RWPE2 (cell line): Measurements from ENCODE around the gene C16orf89.

ENCODE experiments used
- ATAC-seq: fragments of 200-7000 bp; cut with Tn5 transposase; 3 replicates; pipeline ENCODE4 v1.9.1; 2021; ENCODE audit warnings: low read depth
- DNase-seq: peaks from one replicate; pipeline ENCODE4 v3.0.0-alpha.2; 2020; ENCODE audit warnings: low spot score
- H3K27ac ChIP-seq: fragments of 450-650 bp; 2 replicates; pipeline ENCODE4 v1.5.1; 2017; ENCODE audit warnings: mild to moderate bottlenecking; ENCODE audit not compliant: poor library complexity, severe bottlenecking
- H3K27me3 ChIP-seq: fragments of 250-450 bp; sonication (Bioruptor Pico); 2 replicates; pipeline ENCODE4 v1.5.1; 2021; ENCODE audit warnings: mild to moderate bottlenecking, moderate library complexity; ENCODE audit not compliant: insufficient read depth, poor library complexity, severe bottlenecking
- H3K36me3 ChIP-seq: fragments of 250-450 bp; sonication (Bioruptor Pico); 2 replicates; pipeline ENCODE4 v1.5.1; 2020; ENCODE audit warnings: low read depth, mild to moderate bottlenecking, moderate library complexity
- H3K4me1 ChIP-seq: fragments of 250-450 bp; sonication (Bioruptor Pico); 2 replicates; pipeline ENCODE4 v1.5.1; 2021; ENCODE audit warnings: mild to moderate bottlenecking, moderate library complexity; ENCODE audit not compliant: insufficient read depth, poor library complexity, severe bottlenecking
- H3K4me3 ChIP-seq: fragments of 250-450 bp; sonication (Bioruptor Pico); 2 replicates; pipeline ENCODE4 v1.5.1; 2021; ENCODE audit warnings: mild to moderate bottlenecking, moderate library complexity; ENCODE audit not compliant: severe bottlenecking
- H3K9me3 ChIP-seq: fragments of 250-450 bp; sonication (Bioruptor Pico); 2 replicates; pipeline ENCODE4 v1.5.1; 2021; ENCODE audit warnings: mild to moderate bottlenecking, moderate library complexity; ENCODE audit not compliant: severe bottlenecking
- CTCF ChIP-seq: fragments of 450-650 bp; IDR thresholded peaks from one replicate; pipeline ENCODE4 v1.5.1; 2017; ENCODE audit warnings: mild to moderate bottlenecking, moderate library complexity; ENCODE audit not compliant: poor library complexity, severe bottlenecking

The C16orf89 gene

GRCh38 chr16:5060073-5060641, 5.6 kb downstream of the C16orf89 start:
- Histone ChIP-seq H3K4me3 (no peak overlapping the region), H3K4me1 (no peaks in the 10 kb centered on the region), H3K9me3 (no peaks in the 10 kb centered on the region), H3K36me3 (no peaks in the 10 kb centered on the region), H3K27ac (no peak overlapping the region), H3K27me3 (no peaks in the 10 kb centered on the region)
- ATAC-seq (no peak), DNase-seq (peak; percentile 13)
- TF ChIP-seq CTCF, result no peak

- ATAC-seq (no peak), DNase-seq (no peak)
- no peaks in the 10 kb centered on the region for H3K36me3 ChIP-seq
- no peak for TF ChIP-seq CTCF
- H3K27ac ChIP-seq, result no peak overlapping the region
- H3K4me3 ChIP-seq, result no peak overlapping the region
- no peaks in the 10 kb centered on the region for H3K9me3 ChIP-seq
- no peaks in the 10 kb centered on the region for H3K27me3 ChIP-seq
- H3K4me1 ChIP-seq, result no peaks in the 10 kb centered on the region
These were observed 6.2 kb downstream of the C16orf89 start for GRCh38 chr16:5059386-5060072.

GRCh38 chr16:5058476-5058875, 7.3 kb downstream of the C16orf89 start:
- H3K4me1 ChIP-seq, result no peaks in the 10 kb centered on the region
- no peak for DNase-seq
- H3K9me3 ChIP-seq, result no peaks in the 10 kb centered on the region
- H3K27me3 ChIP-seq, result no peaks in the 10 kb centered on the region
- TF ChIP-seq CTCF, result no peak
- no peaks in the 10 kb centered on the region for H3K36me3 ChIP-seq
- H3K4me3 ChIP-seq, result no peak overlapping the region
- no peak overlapping the region for H3K27ac ChIP-seq
- peak; percentile 44; the same call in 1 of the 3 replicates for ATAC-seq

GRCh38 chr16:5056352-5056751, 9.4 kb downstream of the C16orf89 start:
- Histone ChIP-seq H3K4me1 (no peaks in the 10 kb centered on the region), H3K27me3 (no peaks in the 10 kb centered on the region), H3K27ac (no peak overlapping the region), H3K9me3 (no peaks in the 10 kb centered on the region), H3K36me3 (no peaks in the 10 kb centered on the region), H3K4me3 (no peak overlapping the region)
- ATAC-seq, result no peak
- no peak for TF ChIP-seq CTCF
- DNase-seq, result no peak
